ENCODE data around the gene MPZL2. TPM values are rescaled to one million over a fixed set of nuclear protein-coding genes. Genes with fewer than 3 reads are reported as not detected.
A peak's percentile ranks its signal among the peaks of the same experiment; 100 is the strongest.

Gene MPZL2
- total RNA-seq, 2 donors from 2014 or later, result 58.8 to 114 TPM

GRCh38 chr11:118226296-118226695 is 37.8 kb downstream of the MPZL2 start:
- no peak for DNase-seq
- Histone ChIP-seq H3K27me3 (no peaks in the 10 kb centered on the region), H3K9ac (ENCODE audit: low read depth in 2 of 2, low read length in 2 of 2) (no peak overlapping the region), H3K9me3 (no peaks in the 10 kb centered on the region), H3K27ac (no peak overlapping the region), H3K4me1 (no peaks in the 10 kb centered on the region), H3K4me3 (no peak overlapping the region), H3K36me3 (no peaks in the 10 kb centered on the region)
- no peak for TF ChIP-seq CTCF (IDR thresholded peaks at IDR 0.05)
- intact Hi-C loops (cut with DNase I), result no loop called here

- no peak for TF ChIP-seq CTCF (IDR thresholded peaks at IDR 0.05)
- peak within 1 kb of the TSS; percentile 42 for H3K27ac ChIP-seq
Observed at GRCh38 chr11:118224511-118225188, 39.4 kb downstream of the MPZL2 start, which contains the start of gene JAML. Gene JAML (minus strand): TSS chr11:118225011. CDS start chr11:118214866, 10,145 bp downstream.

GRCh38 chr11:118223992-118224391 is 40.1 kb downstream of the MPZL2 start:
- H3K4me1 ChIP-seq, result no peaks in the 10 kb centered on the region
- H3K27me3 ChIP-seq, result no peaks in the 10 kb centered on the region
- no peak for DNase-seq
- H3K9ac ChIP-seq (ENCODE audit: low read depth in 2 of 2, low read length in 2 of 2), result peak overlapping the region in 1 of 2 donors; percentile 57
- H3K27ac ChIP-seq, result peak overlapping the region; percentile 42
- H3K9me3 ChIP-seq, result no peaks in the 10 kb centered on the region
- no peak for TF ChIP-seq CTCF (IDR thresholded peaks at IDR 0.05)
- H3K4me3 ChIP-seq, result peak overlapping the region; percentile 7
- intact Hi-C loops (cut with DNase I), result no loop called here
- no peaks in the 10 kb centered on the region for H3K36me3 ChIP-seq

More at GRCh38 chr11:118224511-118225188, 39.4 kb downstream of the MPZL2 start, which contains the start of gene JAML:
- DNase-seq, result no peak
- no peaks in the 10 kb centered on the region for H3K4me1 ChIP-seq
- no peaks in the 10 kb centered on the region for H3K27me3 ChIP-seq
- H3K9ac ChIP-seq (ENCODE audit: low read depth in 2 of 2, low read length in 2 of 2), result peak within 1 kb of the TSS in 1 of 2 donors; percentile 57
- peak within 1 kb of the TSS; percentile 7 for H3K4me3 ChIP-seq
- no peaks in the 10 kb centered on the region for H3K9me3 ChIP-seq
- intact Hi-C loops (cut with DNase I), result no loop called here
- H3K36me3 ChIP-seq, result no peaks in the 10 kb centered on the region

GRCh38 chr11:118223570-118223969 is 40.5 kb downstream of the MPZL2 start:
- no peak for TF ChIP-seq CTCF (IDR thresholded peaks at IDR 0.05)
- no peak for DNase-seq

GRCh38 chr11:118222437-118222836 is 41.7 kb downstream of the MPZL2 start:
- Histone ChIP-seq H3K9me3 (no peaks in the 10 kb centered on the region), H3K4me3 (no peak overlapping the region)
- TF ChIP-seq CTCF (IDR thresholded peaks at IDR 0.05), result no peak

More at GRCh38 chr11:118223570-118223969, 40.5 kb downstream of the MPZL2 start:
- Histone ChIP-seq H3K36me3 (no peaks in the 10 kb centered on the region), H3K9ac (ENCODE audit: low read depth in 2 of 2, low read length in 2 of 2) (peak overlapping the region in 1 of 2 donors; percentile 57), H3K9me3 (no peaks in the 10 kb centered on the region), H3K4me1 (no peaks in the 10 kb centered on the region), H3K27ac (peak overlapping the region; percentile 42), H3K27me3 (no peaks in the 10 kb centered on the region), H3K4me3 (peak overlapping the region; percentile 7)
- intact Hi-C loops (cut with DNase I), result no loop called here

More at GRCh38 chr11:118222437-118222836, 41.7 kb downstream of the MPZL2 start:
- no peak overlapping the region for H3K27ac ChIP-seq
- H3K4me1 ChIP-seq, result no peaks in the 10 kb centered on the region
- intact Hi-C loops (cut with DNase I), result no loop called here
- H3K9ac ChIP-seq (ENCODE audit: low read depth in 2 of 2, low read length in 2 of 2), result no peak overlapping the region
- DNase-seq, result no peak
- H3K36me3 ChIP-seq, result no peaks in the 10 kb centered on the region
- H3K27me3 ChIP-seq, result no peaks in the 10 kb centered on the region

Measured in colonic mucosa (tissue), 4 donors.